T47D (cell line): ENCODE data around the gene CHURC1.

Source experiments
- DNase-seq, 2 experiments: peaks; one replicate each; pipeline versions ENCODE4 v3.0.0 to v3.0.0-alpha.2; 2011 to 2012; ENCODE audit warnings: low read depth in 1 of 2, low spot score in 1 of 2
- JUND ChIP-seq: IDR thresholded peaks from 2 replicates; pipeline ENCODE4 v1.6.1; 2012; ENCODE audit warnings: low read depth
- in situ Hi-C: cut with HindIII; loops from 2 replicates; pipeline ENCODE4 v1.10.0; 2016; ENCODE audit warnings: low sequenced_read_pairs, low pct_unique_long_range_greater_than_20kb

CHURC1 gene

GRCh38 chr14:64919215-64919614 is 5.0 kb downstream of the CHURC1 start:
- in situ Hi-C loops, result no loop called here
- DNase-seq, result no peak
- no peak for TF ChIP-seq JUND

GRCh38 chr14:64919618-64920017 is 5.4 kb downstream of the CHURC1 start:
- DNase-seq, result no peak
- no peak for TF ChIP-seq JUND
- in situ Hi-C loops, result no loop called here

DNA sequence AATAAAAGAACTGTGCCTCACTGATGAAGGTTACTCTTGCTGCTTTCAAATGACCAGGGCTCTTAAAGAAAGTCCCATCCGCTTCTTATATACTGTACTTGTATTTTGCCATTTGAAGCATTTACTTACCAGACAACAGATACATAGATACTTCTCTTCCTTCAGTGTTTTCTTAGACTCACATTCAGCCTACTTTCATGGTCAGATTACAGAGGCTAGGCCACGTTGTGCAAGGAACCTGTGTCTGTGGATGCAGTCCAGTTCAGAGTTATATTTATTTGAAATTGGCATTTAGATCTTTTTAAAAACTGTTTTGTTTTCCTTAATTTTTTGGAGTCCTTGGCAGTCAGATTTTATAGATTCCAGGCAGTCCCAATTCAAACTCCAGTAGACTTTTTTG is 6.2 kb downstream of the CHURC1 start:
- TF ChIP-seq JUND, result no peak
- in situ Hi-C loops, result no loop called here
- no peak for DNase-seq

GRCh38 chr14:64923015-64923414 is 8.8 kb downstream of the CHURC1 start:
- in situ Hi-C loops, result no loop called here
- TF ChIP-seq JUND, result no peak
- no peak for DNase-seq

GRCh38 chr14:64926398-64926995 is 12.2 kb downstream of the CHURC1 start:
- TF ChIP-seq JUND, result no peak
- DNase-seq, result no peak
- in situ Hi-C loops, result no loop called here

DNA sequence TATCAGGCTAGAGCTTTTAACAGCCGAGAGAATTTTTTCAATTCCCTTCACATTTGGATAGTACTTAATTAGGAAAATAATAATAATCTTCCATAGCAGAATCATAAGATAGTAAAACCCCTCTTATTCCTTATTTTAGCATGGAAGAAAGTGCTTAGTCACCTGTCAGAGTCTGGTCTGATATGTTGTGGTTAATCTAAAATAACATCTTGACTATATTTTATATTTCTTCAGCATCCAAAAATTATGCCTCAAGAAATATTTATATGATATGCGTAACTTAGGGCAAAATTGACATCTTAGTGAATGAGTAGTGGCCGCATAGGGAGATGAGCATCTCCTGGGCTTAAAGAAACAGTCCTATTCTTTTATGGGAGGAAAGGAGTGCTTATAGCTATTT is 12.8 kb downstream of the CHURC1 start:
- TF ChIP-seq JUND, result no peak
- in situ Hi-C loops, result no loop called here
- DNase-seq, result no peak

DNA sequence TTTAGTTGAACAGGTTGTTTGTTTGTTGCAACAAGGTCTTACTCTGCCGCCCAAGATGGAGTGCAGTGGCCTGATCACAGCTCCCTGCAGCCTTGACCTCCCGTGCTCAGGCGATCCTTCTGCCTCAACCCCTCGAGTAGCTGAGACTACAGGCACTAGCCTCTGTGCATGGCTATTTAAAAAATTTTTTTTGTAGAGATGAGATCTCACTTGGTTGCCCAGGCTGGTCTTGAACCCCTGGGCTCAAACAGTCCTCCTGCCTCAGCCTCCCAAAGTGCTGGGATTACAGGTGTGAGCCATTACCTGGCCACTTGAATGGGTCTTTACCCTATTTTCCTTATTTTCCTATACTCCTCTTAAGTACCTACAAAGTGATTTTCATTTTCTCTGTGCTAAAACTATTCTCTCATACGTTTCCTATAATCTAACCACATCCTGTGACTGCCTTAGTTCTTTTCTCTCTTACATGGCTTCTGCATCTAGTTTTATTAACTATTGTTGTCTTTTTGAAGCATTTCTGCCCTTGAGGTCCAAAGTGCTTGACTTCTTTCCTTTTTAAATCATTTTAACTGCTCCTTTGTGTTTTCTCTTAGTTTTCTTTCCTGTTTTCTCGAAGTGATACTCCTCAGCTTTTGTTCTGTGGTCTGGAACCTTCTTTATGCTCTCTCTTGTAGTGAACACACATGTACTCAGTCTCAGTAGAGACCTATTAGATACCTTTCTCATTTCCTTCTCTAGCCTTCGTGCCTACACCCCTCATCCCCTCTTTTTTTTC is 14.2 kb downstream of the CHURC1 start:
- DNase-seq, result no peak
- in situ Hi-C loops, result no loop called here
- TF ChIP-seq JUND, result no peak

- DNase-seq, result no peak
Measured at GRCh38 chr14:64929014-64929359, 14.7 kb downstream of the CHURC1 start.

DNA sequence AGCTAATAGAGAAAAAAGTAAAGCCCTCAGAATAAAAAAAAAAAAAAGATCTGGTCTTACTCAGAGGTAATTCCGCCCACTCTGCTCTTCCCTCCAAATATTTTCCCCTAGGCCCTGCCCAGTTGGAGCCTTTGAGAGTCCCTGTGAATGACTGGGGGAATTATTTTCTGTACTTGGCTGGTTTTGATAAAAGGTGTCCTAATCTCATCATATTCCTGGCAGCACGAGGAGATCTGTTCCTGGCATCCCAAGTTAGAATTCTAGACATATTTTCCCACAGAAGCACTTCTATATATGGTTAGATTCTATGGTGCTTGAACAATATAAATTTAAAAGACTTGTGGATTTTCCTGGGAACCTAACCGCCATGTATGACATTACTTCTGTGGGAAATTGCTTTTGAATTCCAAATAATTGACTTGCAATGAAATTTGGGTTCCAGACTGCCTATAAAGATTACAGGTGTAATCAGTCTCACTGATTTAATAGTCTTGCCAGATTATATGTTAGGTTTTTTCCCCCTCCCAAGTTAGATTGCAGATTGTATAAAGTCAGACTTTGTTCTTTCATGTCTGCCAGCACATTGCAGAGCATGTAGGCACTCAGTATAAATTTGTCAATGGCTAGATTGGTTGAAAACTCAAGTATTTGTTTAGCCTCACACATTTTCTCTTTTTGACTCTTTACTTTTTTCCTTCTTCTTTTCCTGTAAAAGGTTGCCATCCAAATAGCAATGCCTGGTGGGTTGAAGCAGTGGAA is 16.0 kb downstream of the CHURC1 start:
- no peak for TF ChIP-seq JUND
- in situ Hi-C loops, result no loop called here
- no peak for DNase-seq

More at GRCh38 chr14:64929014-64929359, 14.7 kb downstream of the CHURC1 start:
- in situ Hi-C loops, result no loop called here
- TF ChIP-seq JUND, result no peak

DNA sequence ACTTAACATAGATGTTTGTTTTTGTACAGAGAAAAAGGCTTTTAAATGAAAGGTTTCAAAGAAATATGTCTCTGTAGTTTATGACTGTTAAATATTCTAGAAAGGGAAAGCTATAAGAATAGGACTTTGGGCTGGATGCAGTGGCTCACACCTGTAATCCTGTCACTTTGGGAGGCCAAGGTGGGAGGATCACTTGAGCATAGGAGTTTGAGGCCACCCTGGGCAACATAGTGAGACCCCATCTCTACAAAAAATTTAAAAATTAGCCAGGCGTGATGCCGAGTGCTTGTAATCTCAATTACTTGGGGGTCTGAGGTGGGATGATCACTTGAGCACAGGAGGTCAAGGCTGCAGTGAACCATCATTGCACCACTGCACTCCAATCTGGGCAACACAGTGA is 16.9 kb downstream of the CHURC1 start:
- DNase-seq, result no peak
- TF ChIP-seq JUND, result no peak
- in situ Hi-C loops, result no loop called here

- DNase-seq, result no peak
- TF ChIP-seq JUND, result no peak
- in situ Hi-C loops, result no loop called here
Measured at GRCh38 chr14:64932231-64932630, 18.0 kb downstream of the CHURC1 start.

DNA sequence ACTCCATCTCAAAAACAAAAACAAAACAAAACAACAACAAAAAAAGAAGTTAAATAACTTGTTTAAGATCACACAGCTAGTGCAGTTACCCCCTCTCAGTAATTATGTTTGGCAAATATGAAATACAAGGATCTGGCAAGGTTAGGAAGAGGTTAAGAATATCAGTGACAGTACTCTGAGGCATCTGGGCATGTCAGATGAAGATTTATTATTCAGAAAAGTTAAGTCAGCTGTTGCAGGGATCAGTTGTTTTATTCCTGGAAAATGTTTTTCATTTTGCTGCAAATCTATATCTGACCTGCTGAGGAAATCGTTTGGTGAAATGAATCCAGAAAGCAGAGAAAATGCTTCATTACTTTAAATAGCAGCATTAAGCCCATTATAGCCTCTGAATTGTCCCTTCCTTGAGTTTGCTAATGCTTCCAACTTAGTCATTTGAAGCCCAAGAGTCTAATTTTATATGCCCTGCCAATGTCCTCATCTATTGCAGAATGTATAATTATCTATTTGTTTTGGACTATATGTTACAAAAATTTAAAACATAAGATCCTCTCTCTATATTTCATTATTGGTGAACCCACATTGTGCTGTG is 20.2 kb downstream of the CHURC1 start:
- DNase-seq, result no peak
- TF ChIP-seq JUND, result no peak
- in situ Hi-C loops, result no loop called here

DNA sequence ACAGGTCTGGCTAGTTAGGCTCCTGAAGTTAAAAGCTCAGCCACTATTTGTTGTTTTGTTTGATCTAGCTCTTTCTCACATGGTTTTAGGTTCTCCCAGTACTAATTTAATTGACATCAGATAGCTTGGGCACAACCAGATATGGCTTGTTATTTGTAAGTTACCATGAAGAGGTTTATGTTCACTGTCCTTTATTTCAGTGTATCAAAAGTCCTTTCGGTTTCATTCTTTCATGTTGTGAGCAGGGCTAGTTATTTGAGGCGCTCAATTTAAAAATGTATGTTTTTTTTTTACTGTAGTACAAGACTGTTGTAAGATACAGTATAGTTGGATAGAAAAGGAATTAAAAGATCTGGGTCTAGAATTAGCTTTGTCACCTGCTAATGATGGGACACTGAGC is 21.3 kb downstream of the CHURC1 start:
- in situ Hi-C loops, result no loop called here
- no peak for TF ChIP-seq JUND
- DNase-seq, result no peak
